GM12892 (cell line): ENCODE results near the gene SMU1.

Experiments used
- POLR2A ChIP-seq: IDR thresholded peaks from 2 replicates; pipeline ENCODE4 v1.6.1; 2011; ENCODE audit warnings: low read depth, low read length, control low read depth
- POLR2AphosphoS5 ChIP-seq: IDR thresholded peaks from 2 replicates; pipeline ENCODE4 v1.6.1; 2011; ENCODE audit warnings: low read depth, low read length, control low read depth
- TAF1 ChIP-seq: IDR thresholded peaks from 2 replicates; pipeline ENCODE4 v1.6.1; 2011; ENCODE audit warnings: low read depth, mild to moderate bottlenecking, control low read depth, low read length, borderline replicate concordance

DNA sequence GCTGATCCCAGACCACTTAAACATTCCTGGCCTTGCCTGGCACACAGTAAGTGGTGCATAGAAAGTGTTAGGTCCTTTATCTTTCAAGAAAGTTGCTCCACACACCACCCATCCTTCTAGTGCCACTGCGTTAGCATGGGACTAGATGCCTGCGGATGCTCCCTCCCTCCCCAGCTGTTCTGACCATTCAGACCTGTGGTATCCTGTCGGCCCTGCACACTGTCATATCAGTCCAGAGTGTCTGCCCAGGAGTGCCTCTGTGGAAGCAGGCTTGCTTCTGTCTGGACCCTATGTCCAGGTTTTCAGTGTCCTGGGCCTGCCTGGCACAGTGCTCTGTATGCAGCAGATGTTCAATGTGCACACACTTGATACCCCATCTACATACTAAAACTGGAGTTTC lies 38.3 kb upstream of the SMU1 start:
- no peak for TF ChIP-seq POLR2A
- no peak for TF ChIP-seq POLR2AphosphoS5
- TF ChIP-seq TAF1, result no peak
